K562 (cell line): ENCODE data around the gene POLR1H. TPM values are rescaled to one million over a fixed set of nuclear protein-coding genes. Genes with fewer than 3 reads are reported as not detected.

Experiments used
- ARID2 ChIP-seq: fragments of 450-650 bp; IDR thresholded peaks from 2 replicates; pipeline ENCODE4 v1.6.1; 2017; ENCODE audit warnings: antibody characterized with exemption, mild to moderate bottlenecking
- CAMTA2 ChIP-seq: fragments of 250-450 bp; sonication (Bioruptor Pico); conservative IDR thresholded peaks from 2 replicates; pipeline ENCODE4 v1.5.1; 2022
- CBX3 ChIP-seq, 2 experiments: IDR thresholded peaks; 1 replicate in 1 of 2; 2 replicates in 1 of 2; pipeline ENCODE4 v1.6.1; 2012; ENCODE audit warnings: inconsistent platforms in 2 of 2, low read length in 2 of 2, borderline replicate concordance in 1 of 2, control low read depth in 1 of 2
- FOXP1 ChIP-seq: sonication (generic); formaldehyde crosslinking; IDR thresholded peaks from 2 replicates; pipeline ENCODE4 v1.8.0; 2022; ENCODE audit warnings: mild to moderate bottlenecking, missing genetic modification reagents
- HDAC6 ChIP-seq: IDR thresholded peaks from 2 replicates; pipeline ENCODE4 v1.6.1; 2012; ENCODE audit warnings: low read depth, mild to moderate bottlenecking, control low read depth, inconsistent platforms, low read length, moderate library complexity
- HNRNPUL1 ChIP-seq: fragments of 200-400 bp; formaldehyde crosslinking; IDR thresholded peaks from 2 replicates; pipeline ENCODE4 v1.6.1; 2017; ENCODE audit warnings: low read length
- JUN ChIP-seq, 2 experiments: sonication (generic) in 1 of 2; formaldehyde crosslinking in 1 of 2; IDR thresholded peaks; 2 replicates each; pipeline versions ENCODE4 v1.6.1 to v1.8.0; 2012 to 2022; ENCODE audit warnings: borderline replicate concordance in 2 of 2, mild to moderate bottlenecking in 2 of 2, improper control_type of control experiment in 1 of 2, low read depth in 1 of 2, low read length in 1 of 2, missing genetic modification reagents in 1 of 2
- KAT8 ChIP-seq: fragments of 450-650 bp; IDR thresholded peaks from 2 replicates; pipeline ENCODE4 v1.6.1; 2016; ENCODE audit warnings: low read depth, mild to moderate bottlenecking
- MECOM ChIP-seq: fragments of 250-450 bp; sonication (Bioruptor Pico); IDR thresholded peaks from 2 replicates; pipeline ENCODE4 v1.8.0; 2022; ENCODE audit warnings: inconsistent platforms
- MED1 ChIP-seq: sonication (generic); formaldehyde crosslinking; IDR thresholded peaks from 2 replicates; pipeline ENCODE4 v1.8.1; 2023; ENCODE audit warnings: missing genetic modification reagents, borderline replicate concordance
- NFIC ChIP-seq: fragments of 450-650 bp; IDR thresholded peaks from 2 replicates; pipeline ENCODE4 v1.6.1; 2017; ENCODE audit warnings: mild to moderate bottlenecking, inconsistent platforms
- NFXL1 ChIP-seq: fragments of 450-650 bp; formaldehyde crosslinking; IDR thresholded peaks from 2 replicates; pipeline ENCODE4 v1.4.0; 2021; ENCODE audit warnings: mild to moderate bottlenecking
- PHF21A ChIP-seq: fragments of 450-650 bp; IDR thresholded peaks from 2 replicates; pipeline ENCODE4 v1.6.1; 2017; ENCODE audit warnings: low read depth, borderline replicate concordance
- POLR2A ChIP-seq: fragments of 450-650 bp; conservative IDR thresholded peaks from 2 replicates; pipeline ENCODE4 v1.6.1; 2016
- SAFB2 ChIP-seq: fragments of 200-400 bp; formaldehyde crosslinking; IDR thresholded peaks from 2 replicates; pipeline ENCODE4 v1.6.1; 2018; ENCODE audit warnings: borderline replicate concordance, low read length, low read depth, moderate library complexity; ENCODE audit not compliant: severe bottlenecking
- ZC3H8 ChIP-seq: fragments of 450-650 bp; IDR thresholded peaks from 2 replicates; pipeline ENCODE4 v1.6.1; 2017
- ZHX1 ChIP-seq: fragments of 150-350 bp; conservative IDR thresholded peaks from 2 replicates; pipeline ENCODE4 v1.6.1; 2014; ENCODE audit warnings: low read length
- ZKSCAN8 ChIP-seq: fragments of 200-800 bp; sonication (Bioruptor generic); IDR thresholded peaks from 2 replicates; pipeline ENCODE4 v1.6.1; 2016; ENCODE audit warnings: missing genetic modification characterization, missing compliant biosample characterization
- ZNF124 ChIP-seq: sonication (generic); formaldehyde crosslinking; IDR thresholded peaks from 2 replicates; pipeline ENCODE4 v1.8.1; 2022; ENCODE audit warnings: missing genetic modification reagents
- ZNF76 ChIP-seq: fragments of 250-450 bp; sonication (Bioruptor Pico); IDR thresholded peaks from 2 replicates; pipeline ENCODE4 v1.4.0; 2020; ENCODE audit warnings: mild to moderate bottlenecking, moderate library complexity, borderline replicate concordance
- polyA plus RNA-seq, 8 experiments: library from polyadenylated mRNA; depleted of rRNA in 4 of 8; stranded (reverse) in 5 of 8; unstranded in 3 of 8; fragments of >200 nt; fragmentation: Nextera tagmentation in 2 of 8; fragmentation: Illumina TruSeq in 1 of 8; extraction: Ambion mirVana in 2 of 8; extraction: Trizol in 1 of 8; gene quantifications; 2 replicates each; pipeline versions ENCODE4 v1.2.1 to v1.2.3, GENCODE V29; 2011 to 2014; ENCODE audit warnings: inconsistent platforms in 1 of 8, missing spikeins in 1 of 8
- total RNA-seq, 7 experiments: library from RNA; depleted of rRNA in 6 of 7; stranded (reverse); fragments of >200 nt in 6 of 7; fragmentation: Illumina TruSeq in 2 of 7; extraction: Trizol in 2 of 7; gene quantifications; 2 replicates each; pipeline versions ENCODE4 v1.2.1 to v1.2.3, GENCODE V29; 2011 to 2021; ENCODE audit warnings: low replicate concordance in 1 of 7
- TF ChIP-seq, protein P1 (sequence below): fragments of 450-650 bp; IDR thresholded peaks from 2 replicates; pipeline ENCODE4 v1.6.1; 2017; ENCODE audit warnings: antibody characterized with exemption, mild to moderate bottlenecking

Gene POLR1H
- total and polyA plus RNA-seq, 9 of the 15 experiments (the other 6 are each of a cell fraction or from before 2014, with no cell fraction given) = 92.2 to 333 (median 143) TPM

- TF ChIP-seq ZHX1 (no peak), ARID2 (no peak), ZNF76 (CRISPR knock-in tag) (no peak), NFXL1 (CRISPR knock-in tag) (no peak), POLR2A (peak; percentile 35; the same call in 1 of the 2 replicates), HNRNPUL1 (no peak), KAT8 (no peak), CAMTA2 (CRISPR knock-in tag) (no peak), PHF21A (no peak), MECOM (CRISPR knock-in tag) (no peak), NFIC (no peak), ZNF124 (CRISPR knock-in tag) (no peak), JUN (IDR thresholded peaks at IDR 0.05; ENCODE audit: borderline replicate concordance, low read depth, low read length) (0 out of 2 replicates have a peak, but pooled peaks have one; percentile 5), JUN (CRISPR knock-in tag; IDR thresholded peaks at IDR 0.05; ENCODE audit: borderline replicate concordance) (no peak), ZKSCAN8 (CRISPR knock-in tag) (no peak), HDAC6 (no peak), FOXP1 (no peak), ZC3H8 (no peak), SAFB2 (no peak), MED1 (CRISPR knock-in tag) (no peak), CBX3 (IDR thresholded peaks at IDR 0.05; ENCODE audit: borderline replicate concordance in 1 of 2, low read length in 2 of 2) (peak in 1 of 2 experiments; percentile 49; a peak in 1 of 3 replicates)
- TF ChIP-seq, protein P1, sequence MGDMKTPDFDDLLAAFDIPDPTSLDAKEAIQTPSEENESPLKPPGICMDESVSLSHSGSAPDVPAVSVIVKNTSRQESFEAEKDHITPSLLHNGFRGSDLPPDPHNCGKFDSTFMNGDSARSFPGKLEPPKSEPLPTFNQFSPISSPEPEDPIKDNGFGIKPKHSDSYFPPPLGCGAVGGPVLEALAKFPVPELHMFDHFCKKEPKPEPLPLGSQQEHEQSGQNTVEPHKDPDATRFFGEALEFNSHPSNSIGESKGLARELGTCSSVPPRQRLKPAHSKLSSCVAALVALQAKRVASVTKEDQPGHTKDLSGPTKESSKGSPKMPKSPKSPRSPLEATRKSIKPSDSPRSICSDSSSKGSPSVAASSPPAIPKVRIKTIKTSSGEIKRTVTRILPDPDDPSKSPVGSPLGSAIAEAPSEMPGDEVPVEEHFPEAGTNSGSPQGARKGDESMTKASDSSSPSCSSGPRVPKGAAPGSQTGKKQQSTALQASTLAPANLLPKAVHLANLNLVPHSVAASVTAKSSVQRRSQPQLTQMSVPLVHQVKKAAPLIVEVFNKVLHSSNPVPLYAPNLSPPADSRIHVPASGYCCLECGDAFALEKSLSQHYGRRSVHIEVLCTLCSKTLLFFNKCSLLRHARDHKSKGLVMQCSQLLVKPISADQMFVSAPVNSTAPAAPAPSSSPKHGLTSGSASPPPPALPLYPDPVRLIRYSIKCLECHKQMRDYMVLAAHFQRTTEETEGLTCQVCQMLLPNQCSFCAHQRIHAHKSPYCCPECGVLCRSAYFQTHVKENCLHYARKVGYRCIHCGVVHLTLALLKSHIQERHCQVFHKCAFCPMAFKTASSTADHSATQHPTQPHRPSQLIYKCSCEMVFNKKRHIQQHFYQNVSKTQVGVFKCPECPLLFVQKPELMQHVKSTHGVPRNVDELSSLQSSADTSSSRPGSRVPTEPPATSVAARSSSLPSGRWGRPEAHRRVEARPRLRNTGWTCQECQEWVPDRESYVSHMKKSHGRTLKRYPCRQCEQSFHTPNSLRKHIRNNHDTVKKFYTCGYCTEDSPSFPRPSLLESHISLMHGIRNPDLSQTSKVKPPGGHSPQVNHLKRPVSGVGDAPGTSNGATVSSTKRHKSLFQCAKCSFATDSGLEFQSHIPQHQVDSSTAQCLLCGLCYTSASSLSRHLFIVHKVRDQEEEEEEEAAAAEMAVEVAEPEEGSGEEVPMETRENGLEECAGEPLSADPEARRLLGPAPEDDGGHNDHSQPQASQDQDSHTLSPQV = no peak
Observed at GRCh38 chr6:30102970-30103871, 42.2 kb downstream of the POLR1H start (continued).
